HCT116 (cell line): Measurements from ENCODE around the gene FAM156B. TPM values are rescaled to one million over a fixed set of nuclear protein-coding genes. Genes with fewer than 3 reads are reported as not detected.
A peak's percentile ranks its signal among the peaks of the same experiment; 100 is the strongest.

Experiments used
- ATAC-seq: fragments of 200-7000 bp; cut with Tn5 transposase; 2 replicates; pipeline ENCODE4 v1.9.1; 2020; ENCODE audit warnings: mild to moderate bottlenecking, moderate library complexity
- BruUV-seq: library from RNA; stranded (reverse); fragments of 400-500 nt; replicated peaks from 2 replicates; lab custom pipeline; 2021; lab: Mats Ljungman, UMichigan
- CTCF ChIA-PET: fragments of 300-600 bp; sonication (Branson Sonifier 250); formaldehyde crosslinking; loops from one replicate; lab custom pipeline; 2021; ENCODE audit warnings: antibody characterized with exemption; lab: Charles Lee
- POLR2A ChIA-PET: fragments of 300-600, 350-600 bp; sonication (Branson Sonifier 250); formaldehyde crosslinking; loops from one replicate; lab custom pipeline; 2021; ENCODE audit warnings: antibody characterized with exemption; lab: Charles Lee
- RAD21 ChIA-PET, 2 experiments: fragments of 300-600 bp; sonication (Branson Sonifier 250); formaldehyde crosslinking; loops; one replicate each; lab custom pipeline; 2023; ENCODE audit warnings: low total read pairs in 2 of 2; ENCODE audit not compliant: uncharacterized antibody in 2 of 2, unreplicated experiment in 2 of 2, low non-redundant PET in 1 of 2; lab: Charles Lee
- DNase-seq: peaks from one replicate; pipeline ENCODE4 v3.0.0-alpha.2; 2010; ENCODE audit warnings: low read depth, low spot score
- H2AFZ ChIP-seq: fragments of 200-600 bp; shearing (Covaris generic), sonication (generic); 2 replicates; pipeline ENCODE4 v1.6.1; 2017; ENCODE audit warnings: low read depth, mixed run types, mixed read lengths, antibody characterized with exemption, low read length; ENCODE audit not compliant: poor library complexity, severe bottlenecking
- H3K27ac ChIP-seq: 2 replicates; pipeline ENCODE4 v1.5.1; 2012; ENCODE audit warnings: low read depth, low read length
- H3K27me3 ChIP-seq: fragments of 200-600 bp; sonication (generic); 2 replicates; pipeline ENCODE4 v1.6.1; 2016; ENCODE audit warnings: mixed run types, low read length, mixed read lengths; ENCODE audit not compliant: insufficient read depth
- H3K36me3 ChIP-seq, 2 experiments: fragments of 200-500 bp in 1 of 2; fragments of 200-600 bp in 1 of 2; sonication (Bioruptor generic) in 1 of 2; sonication (generic) in 1 of 2; 2 replicates each; pipeline versions ENCODE4 v1.5.1 to v1.6.1; 2014 to 2016; ENCODE audit warnings: low read length in 2 of 2, inconsistent platforms in 1 of 2, mixed read lengths in 1 of 2, mixed run types in 1 of 2; ENCODE audit not compliant: insufficient read depth in 2 of 2, control insufficient read depth in 1 of 2
- H3K4me1 ChIP-seq, 2 experiments: fragments of 200-600 bp in 1 of 2; sonication (generic) in 1 of 2; 2 replicates each; pipeline versions ENCODE4 v1.5.1 to v1.6.1; 2012 to 2017; ENCODE audit warnings: low read length in 2 of 2, inconsistent platforms in 1 of 2, mild to moderate bottlenecking in 1 of 2, mixed read lengths in 1 of 2, mixed run types in 1 of 2, moderate library complexity in 1 of 2; ENCODE audit not compliant: insufficient read depth in 2 of 2, control insufficient read depth in 1 of 2
- H3K4me2 ChIP-seq: fragments of 200-600 bp; sonication (generic); 2 replicates; pipeline ENCODE4 v1.6.1; 2017; ENCODE audit warnings: mixed run types, low read length, mixed read lengths
- H3K4me3 ChIP-seq, 2 experiments: fragments of 200-600 bp in 1 of 2; sonication (generic) in 1 of 2; replicated peaks in 1 of 2; 2 replicates each; pipeline ENCODE4 v1.5.1; 2011 to 2016; ENCODE audit warnings: low read length in 2 of 2, control low read depth in 1 of 2, low read depth in 1 of 2, mild to moderate bottlenecking in 1 of 2, mixed read lengths in 1 of 2, mixed run types in 1 of 2
- H3K79me2 ChIP-seq: fragments of 200-600 bp; sonication (generic); 2 replicates; pipeline ENCODE4 v1.6.1; 2017; ENCODE audit warnings: mild to moderate bottlenecking, mixed run types, low read length, moderate library complexity, mixed read lengths; ENCODE audit not compliant: insufficient read depth
- H3K9ac ChIP-seq: fragments of 200-600 bp; sonication (generic); 2 replicates; pipeline ENCODE4 v1.6.1; 2016; ENCODE audit warnings: low read length, mixed read lengths
- H3K9me2 ChIP-seq: fragments of 200-600 bp; sonication (generic), shearing (Covaris generic); 2 replicates; pipeline ENCODE4 v1.6.1; 2017; ENCODE audit warnings: mixed run types, mild to moderate bottlenecking, moderate library complexity; ENCODE audit not compliant: insufficient read depth
- H3K9me3 ChIP-seq, 2 experiments: fragments of 200-500 bp in 1 of 2; fragments of 200-600 bp in 1 of 2; sonication (Bioruptor generic) in 1 of 2; sonication (generic) in 1 of 2; 2 replicates each; pipeline ENCODE4 v1.6.1; 2014 to 2017; ENCODE audit warnings: low read length in 2 of 2, mixed read lengths in 2 of 2, inconsistent platforms in 1 of 2, low read depth in 1 of 2, mild to moderate bottlenecking in 1 of 2, mixed run types in 1 of 2, moderate library complexity in 1 of 2; ENCODE audit not compliant: control insufficient read depth in 1 of 2, insufficient read depth in 1 of 2
- H4K20me1 ChIP-seq: fragments of 200-600 bp; sonication (generic), shearing (Covaris generic); 2 replicates; pipeline ENCODE4 v1.6.1; 2017; ENCODE audit warnings: mixed run types, mild to moderate bottlenecking, moderate library complexity; ENCODE audit not compliant: insufficient read depth
- CBX3 ChIP-seq: IDR thresholded peaks from 2 replicates; pipeline ENCODE4 v1.6.1; 2012; ENCODE audit warnings: low read depth
- EGR1 ChIP-seq: IDR thresholded peaks from 2 replicates; pipeline ENCODE4 v1.6.1; 2012; ENCODE audit warnings: low read depth
- FOSL1 ChIP-seq: IDR thresholded peaks from 2 replicates; pipeline ENCODE4 v1.6.1; 2012; ENCODE audit warnings: low read depth
- JUND ChIP-seq: IDR thresholded peaks from 2 replicates; pipeline ENCODE4 v1.6.1; 2012
- MAX ChIP-seq: IDR thresholded peaks from 2 replicates; pipeline ENCODE4 v1.6.1; 2012
- POLR2A ChIP-seq: IDR thresholded peaks from 2 replicates; pipeline ENCODE4 v1.7.0; 2011; ENCODE audit warnings: borderline replicate concordance; ENCODE audit not compliant: insufficient read depth, insufficient read length; ENCODE audit errors: extremely low read depth
- RAD21 ChIP-seq: IDR thresholded peaks from 2 replicates; pipeline ENCODE4 v1.6.1; 2012; ENCODE audit warnings: low read depth, mild to moderate bottlenecking
- intact Hi-C: fragments of 100-400 bp; cut with micrococcal nuclease; formaldehyde crosslinking; loops from 2 replicates; pipeline ENCODE4 v1.10.0; 2022
- total RNA-seq: library from RNA; stranded (reverse); gene quantifications from one replicate; pipeline ENCODE4 v1.2.1, GENCODE V29; 2021; ENCODE audit not compliant: unreplicated experiment
- TF ChIP-seq, protein P1 (sequence below), 3 experiments: fragments of 200-600 bp in 1 of 3; sonication (generic) in 1 of 3; IDR thresholded peaks in 2 of 3; conservative IDR thresholded peaks in 1 of 3; 2 replicates each; pipeline ENCODE4 v1.5.1; 2012 to 2017; ENCODE audit warnings: low read depth in 2 of 3, low read length in 2 of 3, antibody characterized with exemption in 1 of 3, borderline replicate concordance in 1 of 3, control low read depth in 1 of 3, mild to moderate bottlenecking in 1 of 3, mixed read lengths in 1 of 3, mixed run types in 1 of 3, moderate library complexity in 1 of 3; ENCODE audit not compliant: insufficient read depth in 1 of 3
- TF ChIP-seq, protein P2 (sequence below): IDR thresholded peaks from 2 replicates; pipeline ENCODE4 v1.6.1; 2011; ENCODE audit warnings: mild to moderate bottlenecking, low read length, moderate library complexity; ENCODE audit not compliant: insufficient replicate concordance; ENCODE audit errors: extremely low read depth

The FAM156B gene
- total RNA-seq, 1 experiment from 2014 or later = 13.5 TPM

- H3K27me3 ChIP-seq = no peaks in the 10 kb centered on the region
- CTCF ChIA-PET = no interaction called here
- no peak overlapping the region for H3K27ac ChIP-seq
- TF ChIP-seq EGR1 (no peak), FOSL1 (no peak)
- TF ChIP-seq, all 23 proteins: peak for 0
- BruUV-seq = no TSS peak
- RAD21 ChIA-PET = no interaction called here
- POLR2A ChIA-PET = no interaction called here
- Histone ChIP-seq H3K9me3 (no peaks in the 10 kb centered on the region), H3K9me2 (no peaks in the 10 kb centered on the region), H4K20me1 (no peaks in the 10 kb centered on the region), H3K79me2 (no peaks in the 10 kb centered on the region), H3K36me3 (no peaks in the 10 kb centered on the region), H3K4me3 (no peak overlapping the region), H3K4me1 (peaks cover 0 to 8% of the 10 kb centered on the region in 2 experiments; a peak in 2 of 4 replicates), H3K4me2 (no peak overlapping the region), H2AFZ (no peak overlapping the region), H3K9ac (no peak overlapping the region)
- DNase-seq (no peak), ATAC-seq (no peak)
- intact Hi-C loops = no loop called here
Measured at GRCh38 chrX:52933213-52933612, 36.1 kb downstream of the FAM156B start.

DNA sequence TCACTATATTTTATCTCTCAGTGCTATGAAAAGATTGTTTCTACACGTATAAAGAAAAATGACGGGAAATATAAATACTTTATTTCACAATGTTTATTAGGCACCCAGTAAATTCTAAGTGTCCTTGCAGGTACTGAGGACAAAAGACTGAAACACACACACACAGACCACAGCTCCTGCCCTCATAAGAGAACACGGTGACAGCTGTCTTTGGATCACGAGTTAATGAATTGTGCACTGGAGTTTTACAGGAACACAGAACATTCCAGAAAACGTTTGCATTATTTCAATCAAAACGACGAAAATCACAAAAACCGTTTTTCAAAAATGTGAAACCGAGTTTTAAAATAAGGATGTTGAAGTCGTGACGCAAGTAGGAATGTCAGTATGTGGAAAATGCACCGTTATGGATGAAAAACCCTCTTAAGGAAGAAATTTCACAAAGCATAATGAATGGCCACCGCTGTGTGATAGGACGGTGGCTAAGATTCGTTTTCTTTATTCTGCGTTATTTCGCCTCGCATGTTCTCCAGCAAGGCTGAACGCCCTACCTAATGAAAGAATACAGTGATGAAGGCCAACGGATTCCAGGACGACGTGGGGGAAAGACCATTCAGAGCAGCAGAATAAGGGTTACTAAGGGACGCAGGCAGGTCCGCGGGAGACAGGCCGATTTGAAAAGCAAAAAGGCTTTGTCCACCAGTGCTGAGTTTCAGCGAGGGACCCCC, 37.0 kb downstream of the FAM156B start:
- H3K9ac ChIP-seq = peak overlapping the region; percentile 90
- DNase-seq (no peak), ATAC-seq (no peak)
- no peaks in the 10 kb centered on the region for H3K36me3 ChIP-seq
- H3K27ac ChIP-seq = peak overlapping the region; percentile 84
- BruUV-seq = TSS peak; percentile 73
- H3K4me3 ChIP-seq = peak overlapping the region; percentile 67 to 71
- TF ChIP-seq, protein P1, sequence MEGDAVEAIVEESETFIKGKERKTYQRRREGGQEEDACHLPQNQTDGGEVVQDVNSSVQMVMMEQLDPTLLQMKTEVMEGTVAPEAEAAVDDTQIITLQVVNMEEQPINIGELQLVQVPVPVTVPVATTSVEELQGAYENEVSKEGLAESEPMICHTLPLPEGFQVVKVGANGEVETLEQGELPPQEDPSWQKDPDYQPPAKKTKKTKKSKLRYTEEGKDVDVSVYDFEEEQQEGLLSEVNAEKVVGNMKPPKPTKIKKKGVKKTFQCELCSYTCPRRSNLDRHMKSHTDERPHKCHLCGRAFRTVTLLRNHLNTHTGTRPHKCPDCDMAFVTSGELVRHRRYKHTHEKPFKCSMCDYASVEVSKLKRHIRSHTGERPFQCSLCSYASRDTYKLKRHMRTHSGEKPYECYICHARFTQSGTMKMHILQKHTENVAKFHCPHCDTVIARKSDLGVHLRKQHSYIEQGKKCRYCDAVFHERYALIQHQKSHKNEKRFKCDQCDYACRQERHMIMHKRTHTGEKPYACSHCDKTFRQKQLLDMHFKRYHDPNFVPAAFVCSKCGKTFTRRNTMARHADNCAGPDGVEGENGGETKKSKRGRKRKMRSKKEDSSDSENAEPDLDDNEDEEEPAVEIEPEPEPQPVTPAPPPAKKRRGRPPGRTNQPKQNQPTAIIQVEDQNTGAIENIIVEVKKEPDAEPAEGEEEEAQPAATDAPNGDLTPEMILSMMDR (IDR thresholded peaks at IDR 0.05 in 2 of 3, conservative IDR thresholded peaks at IDR 0.05 in 1 of 3; ENCODE audit: borderline replicate concordance in 1 of 3, insufficient read depth in 1 of 3, low read depth in 2 of 3, low read length in 2 of 3) = no peak
- TF ChIP-seq CBX3 (no peak), EGR1 (no peak), JUND (no peak), RAD21 (no peak), MAX (no peak), POLR2A (peak; percentile 22)
- TF ChIP-seq, protein P2, sequence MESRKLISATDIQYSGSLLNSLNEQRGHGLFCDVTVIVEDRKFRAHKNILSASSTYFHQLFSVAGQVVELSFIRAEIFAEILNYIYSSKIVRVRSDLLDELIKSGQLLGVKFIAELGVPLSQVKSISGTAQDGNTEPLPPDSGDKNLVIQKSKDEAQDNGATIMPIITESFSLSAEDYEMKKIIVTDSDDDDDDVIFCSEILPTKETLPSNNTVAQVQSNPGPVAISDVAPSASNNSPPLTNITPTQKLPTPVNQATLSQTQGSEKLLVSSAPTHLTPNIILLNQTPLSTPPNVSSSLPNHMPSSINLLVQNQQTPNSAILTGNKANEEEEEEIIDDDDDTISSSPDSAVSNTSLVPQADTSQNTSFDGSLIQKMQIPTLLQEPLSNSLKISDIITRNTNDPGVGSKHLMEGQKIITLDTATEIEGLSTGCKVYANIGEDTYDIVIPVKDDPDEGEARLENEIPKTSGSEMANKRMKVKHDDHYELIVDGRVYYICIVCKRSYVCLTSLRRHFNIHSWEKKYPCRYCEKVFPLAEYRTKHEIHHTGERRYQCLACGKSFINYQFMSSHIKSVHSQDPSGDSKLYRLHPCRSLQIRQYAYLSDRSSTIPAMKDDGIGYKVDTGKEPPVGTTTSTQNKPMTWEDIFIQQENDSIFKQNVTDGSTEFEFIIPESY = no peak
- H4K20me1 ChIP-seq = no peaks in the 10 kb centered on the region
- peaks cover 0 to 8% of the 10 kb centered on the region in 2 experiments; a peak in 2 of 4 replicates for H3K4me1 ChIP-seq
- intact Hi-C loops = no loop called here
- no peaks in the 10 kb centered on the region for H3K9me2 ChIP-seq
- no peaks in the 10 kb centered on the region for H3K79me2 ChIP-seq
- H2AFZ ChIP-seq = peak overlapping the region; percentile 54
- CTCF ChIA-PET = no interaction called here
- H3K4me2 ChIP-seq = peak overlapping the region; percentile 89
- H3K27me3 ChIP-seq = no peaks in the 10 kb centered on the region
- POLR2A ChIA-PET = no interaction called here
- H3K9me3 ChIP-seq = no peaks in the 10 kb centered on the region
- RAD21 ChIA-PET = no interaction called here
